Choroid plexus epithelial cell (primary cell): ENCODE results near the gene CMSS1.

Experiments used
- DNase-seq: peaks from one replicate; pipeline ENCODE4 v3.0.0-alpha.2; 2010; ENCODE audit warnings: low read depth
- H3K4me3 ChIP-seq: 2 replicates; pipeline ENCODE4 v1.5.1; 2011; ENCODE audit warnings: low read depth, mild to moderate bottlenecking, control low read depth, low read length, moderate library complexity
- TF ChIP-seq, protein P1 (sequence below): conservative IDR thresholded peaks from 2 replicates; pipeline ENCODE4 v1.5.1; 2011; ENCODE audit warnings: low read depth, mild to moderate bottlenecking, control low read depth, inconsistent platforms, low read length, moderate library complexity

CMSS1 gene

DNA sequence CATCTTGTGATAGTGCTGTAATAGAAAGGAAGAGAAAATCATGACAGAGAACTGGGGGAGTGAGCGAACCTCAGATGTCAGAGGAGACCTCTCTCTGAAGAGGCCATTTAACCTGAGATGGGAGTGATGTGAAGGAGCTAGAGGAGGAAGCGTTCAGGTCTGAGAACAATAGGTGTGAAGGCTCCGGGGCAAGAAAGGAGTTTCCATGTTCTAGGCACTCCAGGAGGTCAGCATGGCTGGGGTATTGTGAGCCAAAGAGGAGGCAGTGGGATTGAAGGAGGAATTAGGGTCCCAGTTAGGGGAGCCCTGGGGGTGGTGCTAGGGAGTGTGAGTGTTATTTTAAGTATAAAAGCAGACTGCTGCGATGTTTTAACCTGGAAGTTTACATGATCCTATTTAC is 305.4 kb downstream of the CMSS1 start:
- H3K4me3 ChIP-seq, result no peak overlapping the region
- TF ChIP-seq, protein P1, sequence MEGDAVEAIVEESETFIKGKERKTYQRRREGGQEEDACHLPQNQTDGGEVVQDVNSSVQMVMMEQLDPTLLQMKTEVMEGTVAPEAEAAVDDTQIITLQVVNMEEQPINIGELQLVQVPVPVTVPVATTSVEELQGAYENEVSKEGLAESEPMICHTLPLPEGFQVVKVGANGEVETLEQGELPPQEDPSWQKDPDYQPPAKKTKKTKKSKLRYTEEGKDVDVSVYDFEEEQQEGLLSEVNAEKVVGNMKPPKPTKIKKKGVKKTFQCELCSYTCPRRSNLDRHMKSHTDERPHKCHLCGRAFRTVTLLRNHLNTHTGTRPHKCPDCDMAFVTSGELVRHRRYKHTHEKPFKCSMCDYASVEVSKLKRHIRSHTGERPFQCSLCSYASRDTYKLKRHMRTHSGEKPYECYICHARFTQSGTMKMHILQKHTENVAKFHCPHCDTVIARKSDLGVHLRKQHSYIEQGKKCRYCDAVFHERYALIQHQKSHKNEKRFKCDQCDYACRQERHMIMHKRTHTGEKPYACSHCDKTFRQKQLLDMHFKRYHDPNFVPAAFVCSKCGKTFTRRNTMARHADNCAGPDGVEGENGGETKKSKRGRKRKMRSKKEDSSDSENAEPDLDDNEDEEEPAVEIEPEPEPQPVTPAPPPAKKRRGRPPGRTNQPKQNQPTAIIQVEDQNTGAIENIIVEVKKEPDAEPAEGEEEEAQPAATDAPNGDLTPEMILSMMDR, result no peak
- DNase-seq, result no peak

DNA sequence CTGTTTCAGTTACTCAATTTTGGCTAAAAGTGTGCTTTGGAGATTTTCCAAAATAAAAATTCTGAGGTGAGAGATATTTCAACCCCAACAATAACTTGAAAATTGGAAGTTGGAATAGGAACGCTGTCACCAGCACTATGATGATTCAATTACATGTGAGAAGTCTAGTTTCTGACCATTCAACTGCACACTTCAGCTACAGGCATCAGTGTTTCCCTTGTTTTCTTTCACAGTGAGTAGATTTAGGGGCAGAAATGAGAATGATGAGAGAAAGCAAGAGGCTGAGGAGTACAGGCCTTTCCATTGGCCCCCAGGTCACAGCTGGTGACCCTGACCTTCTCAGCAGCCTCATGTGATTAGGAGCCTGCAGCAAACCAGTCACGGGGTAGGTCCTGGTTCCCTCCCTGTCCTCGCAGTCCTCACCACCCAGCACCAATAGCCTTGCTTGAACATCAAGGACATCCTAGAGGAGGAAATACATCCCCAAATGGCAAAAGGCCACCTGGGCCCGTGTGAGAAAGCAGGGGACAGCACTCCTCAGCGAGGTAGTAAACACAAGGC is 306.6 kb downstream of the CMSS1 start:
- TF ChIP-seq, protein P1, result no peak
- no peak for DNase-seq

DNA sequence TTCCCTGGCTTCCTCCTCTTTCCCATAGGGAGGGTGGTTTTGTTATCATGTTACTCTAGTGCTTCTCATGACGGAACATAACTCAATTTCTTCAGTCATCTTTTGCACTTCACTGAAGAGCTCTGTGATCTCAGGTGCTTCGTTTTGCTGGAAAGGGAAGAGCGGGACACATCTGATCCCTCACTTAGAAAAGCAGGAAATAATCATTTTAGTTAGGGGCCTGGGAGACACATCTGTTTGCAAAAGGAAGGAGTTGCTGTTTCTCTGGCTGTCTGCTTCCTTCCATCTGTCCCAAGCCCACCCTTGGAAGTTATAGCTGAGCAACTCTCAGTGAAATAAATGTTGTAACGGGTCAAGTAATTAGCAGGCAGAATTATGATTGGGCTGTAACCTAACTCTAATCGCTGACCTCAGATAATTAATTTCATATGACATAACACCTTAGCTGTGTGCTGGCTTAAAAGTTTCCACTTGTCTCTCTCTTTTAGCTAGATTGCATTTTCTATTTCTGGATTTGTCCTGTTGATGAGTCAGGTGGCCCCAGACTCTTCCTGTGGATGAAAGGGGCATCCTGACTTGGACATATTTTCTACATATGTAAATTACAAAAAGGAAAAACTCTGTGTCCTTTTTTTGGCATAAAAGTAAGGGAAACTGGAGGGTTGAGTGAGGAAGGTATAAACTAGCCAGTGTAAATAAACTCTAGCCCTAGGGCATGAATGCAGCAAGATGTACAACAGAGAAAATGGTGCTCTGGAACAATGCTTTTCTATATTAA is 307.7 kb downstream of the CMSS1 start:
- TF ChIP-seq, protein P1, result no peak
- H3K4me3 ChIP-seq, result no peak overlapping the region
- no peak for DNase-seq

More for the DNA sequence above, 306.6 kb downstream of the CMSS1 start:
- no peak overlapping the region for H3K4me3 ChIP-seq

DNA sequence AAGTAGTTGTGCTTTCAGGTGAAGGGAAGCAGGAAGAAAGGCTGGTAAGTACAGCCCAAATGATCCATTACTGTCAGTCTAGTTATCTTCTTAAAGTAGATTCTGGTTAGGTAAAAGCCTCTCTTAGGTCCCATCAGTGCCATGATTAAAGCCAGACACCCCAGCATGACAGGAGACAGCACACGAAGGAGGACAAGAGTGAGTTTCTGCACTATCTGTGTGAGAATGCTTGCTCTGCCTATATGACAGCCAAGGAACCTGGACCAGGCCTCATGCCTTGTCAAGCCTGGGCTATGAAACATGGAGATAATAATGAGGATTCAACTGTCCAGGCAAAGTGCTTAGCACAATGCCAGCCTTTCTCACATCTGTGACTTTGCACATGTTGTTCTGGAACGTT is 310.1 kb downstream of the CMSS1 start:
- H3K4me3 ChIP-seq, result no peak overlapping the region
- TF ChIP-seq, protein P1, result no peak
- DNase-seq, result no peak

DNA sequence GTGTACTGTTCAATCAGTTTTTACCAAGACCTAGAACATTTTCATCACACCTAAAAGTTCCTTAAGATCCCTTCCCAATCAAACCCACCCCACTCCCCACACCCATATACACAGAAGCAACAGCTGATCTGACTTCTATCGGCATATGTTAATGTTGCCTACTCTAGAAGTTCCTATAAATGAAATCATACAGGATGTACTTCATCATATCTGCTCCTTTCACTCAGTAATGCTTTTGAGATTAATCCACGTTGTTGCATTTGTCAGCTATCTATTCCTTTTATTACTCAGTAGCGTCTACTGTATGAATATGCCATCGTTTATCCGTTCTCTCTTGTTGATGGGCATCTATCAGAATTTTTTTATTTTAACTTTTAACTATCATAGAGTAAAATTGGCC is 310.9 kb downstream of the CMSS1 start:
- no peak for DNase-seq
- TF ChIP-seq, protein P1, result no peak
- no peak overlapping the region for H3K4me3 ChIP-seq

DNA sequence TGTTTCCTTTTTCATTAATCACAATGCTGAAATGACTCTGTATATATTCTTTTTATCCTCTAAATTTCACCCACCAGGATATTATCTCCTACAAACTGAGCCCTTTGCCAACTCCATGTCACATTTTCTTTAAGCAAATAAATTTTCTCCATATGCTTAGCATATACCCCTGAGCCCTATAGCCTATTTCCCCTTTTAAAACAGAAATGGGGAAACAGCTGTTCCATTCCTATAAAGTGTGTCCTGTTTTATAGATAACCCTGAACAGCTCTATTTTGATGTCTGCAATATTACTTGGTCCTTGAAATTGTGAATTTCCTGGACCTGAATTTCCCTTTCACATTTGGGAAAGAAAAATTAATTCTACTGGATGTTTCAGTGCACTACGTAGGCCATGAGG is 312.3 kb downstream of the CMSS1 start:
- DNase-seq, result no peak
- TF ChIP-seq, protein P1, result no peak
- no peak overlapping the region for H3K4me3 ChIP-seq

DNA sequence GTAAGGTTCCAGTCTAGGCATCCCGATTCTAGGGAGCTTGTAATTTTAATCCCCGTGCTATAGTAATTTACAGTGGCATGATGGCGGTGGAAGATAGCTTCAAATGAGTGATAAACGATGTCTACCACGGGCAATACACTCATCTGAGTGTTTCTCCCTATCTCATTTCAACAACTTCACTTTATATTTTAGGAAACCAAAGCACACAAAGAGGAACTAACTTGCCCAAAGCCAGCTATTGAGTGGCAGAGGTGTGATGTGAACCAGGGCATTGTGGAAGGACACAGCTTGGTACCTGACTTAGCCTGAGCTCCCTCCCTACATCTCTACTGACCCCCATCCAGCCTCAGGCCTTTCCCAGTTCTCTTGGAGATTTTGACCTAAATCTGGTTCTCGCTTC is 313.6 kb downstream of the CMSS1 start:
- H3K4me3 ChIP-seq, result no peak overlapping the region
- TF ChIP-seq, protein P1, result no peak
- DNase-seq, result no peak
